K562 (cell line): ENCODE measurements around the gene THAP5. TPM values are rescaled to one million over a fixed set of nuclear protein-coding genes. Genes with fewer than 3 reads are reported as not detected.

Source experiments
- ATF7 ChIP-seq: fragments of 450-650 bp; IDR thresholded peaks from 2 replicates; pipeline ENCODE4 v1.7.1; 2014; ENCODE audit warnings: mild to moderate bottlenecking, moderate library complexity
- BRD4 ChIP-seq: fragments of 200-600 bp; sonication (generic); IDR thresholded peaks from 2 replicates; pipeline ENCODE4 v1.6.1; 2017; ENCODE audit warnings: inconsistent platforms
- BRD9 ChIP-seq: fragments of 450-650 bp; IDR thresholded peaks from 2 replicates; pipeline ENCODE4 v1.6.1; 2018; ENCODE audit warnings: low read depth; ENCODE audit not compliant: partially characterized antibody
- FOXK2 ChIP-seq, 2 experiments: fragments of 450-650 bp; IDR thresholded peaks in 1 of 2; conservative IDR thresholded peaks in 1 of 2; 2 replicates each; pipeline ENCODE4 v1.6.1; 2016; ENCODE audit warnings: low read depth in 2 of 2, mild to moderate bottlenecking in 1 of 2
- NCOR1 ChIP-seq: fragments of 450-650 bp; IDR thresholded peaks from 2 replicates; pipeline ENCODE4 v1.6.1; 2016; ENCODE audit warnings: mild to moderate bottlenecking, moderate library complexity
- RBM15 ChIP-seq: fragments of 200-400 bp; formaldehyde crosslinking; IDR thresholded peaks from 2 replicates; pipeline ENCODE4 v1.6.1; 2018; ENCODE audit warnings: mild to moderate bottlenecking, low read length, moderate library complexity; ENCODE audit not compliant: insufficient read depth
- RBM22 ChIP-seq: fragments of 200-400 bp; formaldehyde crosslinking; IDR thresholded peaks from 2 replicates; pipeline ENCODE4 v1.6.1; 2018; ENCODE audit warnings: low read length, low read depth; ENCODE audit not compliant: poor library complexity, severe bottlenecking
- SAFB ChIP-seq: fragments of 200-400 bp; formaldehyde crosslinking; IDR thresholded peaks from 2 replicates; pipeline ENCODE4 v1.6.1; 2017; ENCODE audit warnings: low read depth, low read length, borderline replicate concordance
- SMAD1 ChIP-seq: fragments of 150-350 bp; IDR thresholded peaks from 2 replicates; pipeline ENCODE4 v1.6.1; 2014; ENCODE audit warnings: low read length, low read depth; ENCODE audit not compliant: partially characterized antibody
- SPI1 ChIP-seq: IDR thresholded peaks from 2 replicates; pipeline ENCODE4 v1.6.1; 2011; ENCODE audit warnings: low read depth, low read length, control low read depth, borderline replicate concordance
- TOE1 ChIP-seq, 2 experiments: fragments of 450-650 bp in 1 of 2; sonication (generic) in 1 of 2; formaldehyde crosslinking in 1 of 2; IDR thresholded peaks; 2 replicates each; pipeline versions ENCODE4 v1.7.1 to v1.8.0; 2016 to 2022; ENCODE audit warnings: borderline replicate concordance in 2 of 2, mild to moderate bottlenecking in 2 of 2, antibody characterized with exemption in 1 of 2, inconsistent platforms in 1 of 2, low read depth in 1 of 2, missing genetic modification reagents in 1 of 2, moderate library complexity in 1 of 2
- ZKSCAN1 ChIP-seq: fragments of 150-350 bp; IDR thresholded peaks from 2 replicates; pipeline ENCODE4 v1.6.1; 2016; ENCODE audit warnings: low read depth, low read length
- ZNF699 ChIP-seq: fragments of 250-450 bp; sonication (Bioruptor Pico); IDR thresholded peaks from 2 replicates; pipeline ENCODE4 v1.8.0; 2021; ENCODE audit warnings: mild to moderate bottlenecking, moderate library complexity; ENCODE audit not compliant: insufficient replicate concordance
- polyA plus RNA-seq, 8 experiments: library from polyadenylated mRNA; depleted of rRNA in 4 of 8; stranded (reverse) in 5 of 8; unstranded in 3 of 8; fragments of >200 nt; fragmentation: Nextera tagmentation in 2 of 8; fragmentation: Illumina TruSeq in 1 of 8; extraction: Ambion mirVana in 2 of 8; extraction: Trizol in 1 of 8; gene quantifications; 2 replicates each; pipeline versions ENCODE4 v1.2.1 to v1.2.3, GENCODE V29; 2011 to 2014; ENCODE audit warnings: inconsistent platforms in 1 of 8, missing spikeins in 1 of 8
- total RNA-seq, 7 experiments: library from RNA; depleted of rRNA in 6 of 7; stranded (reverse); fragments of >200 nt in 6 of 7; fragmentation: Illumina TruSeq in 2 of 7; extraction: Trizol in 2 of 7; gene quantifications; 2 replicates each; pipeline versions ENCODE4 v1.2.1 to v1.2.3, GENCODE V29; 2011 to 2021; ENCODE audit warnings: low replicate concordance in 1 of 7
- TF ChIP-seq, protein P1 (sequence below): fragments of 200-800 bp; sonication (Bioruptor generic); IDR thresholded peaks from 2 replicates; pipeline ENCODE4 v1.6.1; 2017; ENCODE audit warnings: missing genetic modification characterization, missing compliant biosample characterization
- TF ChIP-seq, protein P2 (sequence below): fragments of 450-650 bp; formaldehyde crosslinking; IDR thresholded peaks from 2 replicates; pipeline ENCODE4 v1.4.0; 2020; ENCODE audit warnings: mild to moderate bottlenecking, moderate library complexity
- TF ChIP-seq, protein P3 (sequence below): sonication (generic); formaldehyde crosslinking; IDR thresholded peaks from 2 replicates; pipeline ENCODE4 v1.8.0; 2022; ENCODE audit warnings: mild to moderate bottlenecking, missing genetic modification reagents
- TF ChIP-seq, protein P4 (sequence below): fragments of 450-650 bp; IDR thresholded peaks from 2 replicates; pipeline ENCODE4 v1.6.1; 2017; ENCODE audit warnings: antibody characterized with exemption

Gene THAP5
- total and polyA plus RNA-seq, 9 of the 15 experiments (the other 6 are each of a cell fraction or from before 2014, with no cell fraction given), result 16.5 to 58.1 (median 28.2) TPM

DNA sequence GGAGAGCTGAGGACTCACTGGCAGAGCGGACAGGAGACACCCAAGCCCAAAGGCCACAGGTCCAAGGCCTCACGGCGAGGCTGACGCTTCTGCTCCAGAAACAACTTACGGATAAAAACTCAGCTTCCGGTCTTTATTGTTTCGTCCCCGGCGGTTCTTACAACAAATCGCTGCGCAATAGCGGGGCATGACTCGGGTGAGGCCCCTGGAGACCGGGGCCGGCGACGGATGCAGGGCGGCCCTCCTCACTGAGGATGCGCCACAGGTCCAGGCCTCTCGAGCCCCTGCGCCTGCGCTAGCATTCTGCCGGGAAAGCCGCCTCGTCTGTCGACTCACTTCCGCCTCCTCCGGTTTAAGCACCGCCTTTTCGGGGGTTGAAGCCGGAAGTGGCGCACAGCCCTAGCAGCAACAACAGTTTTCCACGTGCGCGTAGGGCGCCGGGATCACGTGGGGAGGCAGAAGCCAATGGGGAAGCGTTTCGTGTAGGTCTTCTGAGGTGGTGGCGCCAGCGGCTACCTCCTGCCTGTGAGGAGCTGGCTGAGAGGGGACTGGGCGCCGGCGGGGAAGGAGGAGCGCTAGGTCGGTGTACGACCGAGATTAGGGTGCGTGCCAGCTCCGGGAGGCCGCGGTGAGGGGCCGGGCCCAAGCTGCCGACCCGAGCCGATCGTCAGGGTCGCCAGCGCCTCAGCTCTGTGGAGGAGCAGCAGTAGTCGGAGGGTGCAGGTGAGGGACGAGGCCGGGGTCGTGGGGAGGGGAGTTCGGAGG, at the start of gene THAP5, which contains the start of gene DNAJB9 (continued):
- TF ChIP-seq ATF7 (peak; percentile 95), BRD4 (peak; percentile 94), SAFB (no peak), NCOR1 (0 out of 2 replicates have a peak, but pooled peaks have one; percentile 5), FOXK2 (conservative IDR thresholded peaks at IDR 0.05 in 1 of 2, IDR thresholded peaks at IDR 0.05 in 1 of 2; ENCODE audit: low read depth in 2 of 2) (peak; percentile 100), SPI1 (peak; percentile 81), RBM22 (peak; percentile 95), RBM15 (peak; percentile 85; the same call in 1 of the 2 replicates), BRD9 (peak; percentile 71), SMAD1 (peak; percentile 48), ZKSCAN1 (peak; percentile 58; the same call in 1 of the 2 replicates), TOE1 (IDR thresholded peaks at IDR 0.05; ENCODE audit: borderline replicate concordance) (peak; percentile 97), TOE1 (CRISPR knock-in tag; IDR thresholded peaks at IDR 0.05; ENCODE audit: borderline replicate concordance, low read depth) (no peak; the same call in 1 of the 2 replicates), ZNF699 (CRISPR knock-in tag) (no peak)
- TF ChIP-seq, protein P1, sequence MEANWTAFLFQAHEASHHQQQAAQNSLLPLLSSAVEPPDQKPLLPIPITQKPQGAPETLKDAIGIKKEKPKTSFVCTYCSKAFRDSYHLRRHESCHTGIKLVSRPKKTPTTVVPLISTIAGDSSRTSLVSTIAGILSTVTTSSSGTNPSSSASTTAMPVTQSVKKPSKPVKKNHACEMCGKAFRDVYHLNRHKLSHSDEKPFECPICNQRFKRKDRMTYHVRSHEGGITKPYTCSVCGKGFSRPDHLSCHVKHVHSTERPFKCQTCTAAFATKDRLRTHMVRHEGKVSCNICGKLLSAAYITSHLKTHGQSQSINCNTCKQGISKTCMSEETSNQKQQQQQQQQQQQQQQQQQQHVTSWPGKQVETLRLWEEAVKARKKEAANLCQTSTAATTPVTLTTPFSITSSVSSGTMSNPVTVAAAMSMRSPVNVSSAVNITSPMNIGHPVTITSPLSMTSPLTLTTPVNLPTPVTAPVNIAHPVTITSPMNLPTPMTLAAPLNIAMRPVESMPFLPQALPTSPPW, result peak; percentile 44; the same call in 1 of the 2 replicates
- TF ChIP-seq, protein P2, sequence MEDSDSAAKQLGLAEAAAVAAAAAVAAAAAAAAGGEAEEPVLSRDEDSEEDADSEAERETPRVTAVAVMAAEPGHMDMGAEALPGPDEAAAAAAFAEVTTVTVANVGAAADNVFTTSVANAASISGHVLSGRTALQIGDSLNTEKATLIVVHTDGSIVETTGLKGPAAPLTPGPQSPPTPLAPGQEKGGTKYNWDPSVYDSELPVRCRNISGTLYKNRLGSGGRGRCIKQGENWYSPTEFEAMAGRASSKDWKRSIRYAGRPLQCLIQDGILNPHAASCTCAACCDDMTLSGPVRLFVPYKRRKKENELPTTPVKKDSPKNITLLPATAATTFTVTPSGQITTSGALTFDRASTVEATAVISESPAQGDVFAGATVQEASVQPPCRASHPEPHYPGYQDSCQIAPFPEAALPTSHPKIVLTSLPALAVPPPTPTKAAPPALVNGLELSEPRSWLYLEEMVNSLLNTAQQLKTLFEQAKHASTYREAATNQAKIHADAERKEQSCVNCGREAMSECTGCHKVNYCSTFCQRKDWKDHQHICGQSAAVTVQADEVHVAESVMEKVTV (CRISPR knock-in tag), result no peak
- TF ChIP-seq, protein P3, sequence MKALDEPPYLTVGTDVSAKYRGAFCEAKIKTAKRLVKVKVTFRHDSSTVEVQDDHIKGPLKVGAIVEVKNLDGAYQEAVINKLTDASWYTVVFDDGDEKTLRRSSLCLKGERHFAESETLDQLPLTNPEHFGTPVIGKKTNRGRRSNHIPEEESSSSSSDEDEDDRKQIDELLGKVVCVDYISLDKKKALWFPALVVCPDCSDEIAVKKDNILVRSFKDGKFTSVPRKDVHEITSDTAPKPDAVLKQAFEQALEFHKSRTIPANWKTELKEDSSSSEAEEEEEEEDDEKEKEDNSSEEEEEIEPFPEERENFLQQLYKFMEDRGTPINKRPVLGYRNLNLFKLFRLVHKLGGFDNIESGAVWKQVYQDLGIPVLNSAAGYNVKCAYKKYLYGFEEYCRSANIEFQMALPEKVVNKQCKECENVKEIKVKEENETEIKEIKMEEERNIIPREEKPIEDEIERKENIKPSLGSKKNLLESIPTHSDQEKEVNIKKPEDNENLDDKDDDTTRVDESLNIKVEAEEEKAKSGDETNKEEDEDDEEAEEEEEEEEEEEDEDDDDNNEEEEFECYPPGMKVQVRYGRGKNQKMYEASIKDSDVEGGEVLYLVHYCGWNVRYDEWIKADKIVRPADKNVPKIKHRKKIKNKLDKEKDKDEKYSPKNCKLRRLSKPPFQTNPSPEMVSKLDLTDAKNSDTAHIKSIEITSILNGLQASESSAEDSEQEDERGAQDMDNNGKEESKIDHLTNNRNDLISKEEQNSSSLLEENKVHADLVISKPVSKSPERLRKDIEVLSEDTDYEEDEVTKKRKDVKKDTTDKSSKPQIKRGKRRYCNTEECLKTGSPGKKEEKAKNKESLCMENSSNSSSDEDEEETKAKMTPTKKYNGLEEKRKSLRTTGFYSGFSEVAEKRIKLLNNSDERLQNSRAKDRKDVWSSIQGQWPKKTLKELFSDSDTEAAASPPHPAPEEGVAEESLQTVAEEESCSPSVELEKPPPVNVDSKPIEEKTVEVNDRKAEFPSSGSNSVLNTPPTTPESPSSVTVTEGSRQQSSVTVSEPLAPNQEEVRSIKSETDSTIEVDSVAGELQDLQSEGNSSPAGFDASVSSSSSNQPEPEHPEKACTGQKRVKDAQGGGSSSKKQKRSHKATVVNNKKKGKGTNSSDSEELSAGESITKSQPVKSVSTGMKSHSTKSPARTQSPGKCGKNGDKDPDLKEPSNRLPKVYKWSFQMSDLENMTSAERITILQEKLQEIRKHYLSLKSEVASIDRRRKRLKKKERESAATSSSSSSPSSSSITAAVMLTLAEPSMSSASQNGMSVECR (CRISPR knock-in tag), result peak; percentile 73
- TF ChIP-seq, protein P4, sequence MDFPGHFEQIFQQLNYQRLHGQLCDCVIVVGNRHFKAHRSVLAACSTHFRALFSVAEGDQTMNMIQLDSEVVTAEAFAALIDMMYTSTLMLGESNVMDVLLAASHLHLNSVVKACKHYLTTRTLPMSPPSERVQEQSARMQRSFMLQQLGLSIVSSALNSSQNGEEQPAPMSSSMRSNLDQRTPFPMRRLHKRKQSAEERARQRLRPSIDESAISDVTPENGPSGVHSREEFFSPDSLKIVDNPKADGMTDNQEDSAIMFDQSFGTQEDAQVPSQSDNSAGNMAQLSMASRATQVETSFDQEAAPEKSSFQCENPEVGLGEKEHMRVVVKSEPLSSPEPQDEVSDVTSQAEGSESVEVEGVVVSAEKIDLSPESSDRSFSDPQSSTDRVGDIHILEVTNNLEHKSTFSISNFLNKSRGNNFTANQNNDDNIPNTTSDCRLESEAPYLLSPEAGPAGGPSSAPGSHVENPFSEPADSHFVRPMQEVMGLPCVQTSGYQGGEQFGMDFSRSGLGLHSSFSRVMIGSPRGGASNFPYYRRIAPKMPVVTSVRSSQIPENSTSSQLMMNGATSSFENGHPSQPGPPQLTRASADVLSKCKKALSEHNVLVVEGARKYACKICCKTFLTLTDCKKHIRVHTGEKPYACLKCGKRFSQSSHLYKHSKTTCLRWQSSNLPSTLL, result no peak
